Duodenal mucosa (tissue), 2 donors: Measurements from ENCODE around the gene DOK6.

Experiments used
- H3K27ac ChIP-seq: one replicate; pipeline ENCODE4 v1.7.0; 2013; ENCODE audit warnings: low read depth, low read length
- H3K27me3 ChIP-seq, 2 donors: one replicate each; pipeline ENCODE4 v1.7.0; 2013; ENCODE audit warnings: low read length in 2 of 2, control low read depth in 1 of 2; ENCODE audit not compliant: insufficient read depth in 2 of 2, control insufficient read depth in 1 of 2
- H3K36me3 ChIP-seq, 2 donors: one replicate each; pipeline ENCODE4 v1.7.0; 2013; ENCODE audit warnings: low read length in 2 of 2, control low read depth in 1 of 2; ENCODE audit not compliant: insufficient read depth in 2 of 2, control insufficient read depth in 1 of 2
- H3K4me1 ChIP-seq, 2 donors: one replicate each; pipeline ENCODE4 v1.7.0; 2013; ENCODE audit warnings: low read length in 2 of 2, control low read depth in 1 of 2; ENCODE audit not compliant: insufficient read depth in 2 of 2, control insufficient read depth in 1 of 2
- H3K4me3 ChIP-seq, 2 donors: one replicate each; pipeline ENCODE4 v1.7.0; 2013; ENCODE audit warnings: low read length in 2 of 2, low read depth in 1 of 2
- H3K9ac ChIP-seq, 2 donors: one replicate each; pipeline ENCODE4 v1.7.0; 2013; ENCODE audit warnings: low read length in 2 of 2, low read depth in 1 of 2
- H3K9me3 ChIP-seq, 2 donors: one replicate each; pipeline ENCODE4 v1.7.0; 2013; ENCODE audit warnings: low read length in 2 of 2, control low read depth in 1 of 2; ENCODE audit not compliant: control insufficient read depth in 1 of 2

DOK6 gene

DNA sequence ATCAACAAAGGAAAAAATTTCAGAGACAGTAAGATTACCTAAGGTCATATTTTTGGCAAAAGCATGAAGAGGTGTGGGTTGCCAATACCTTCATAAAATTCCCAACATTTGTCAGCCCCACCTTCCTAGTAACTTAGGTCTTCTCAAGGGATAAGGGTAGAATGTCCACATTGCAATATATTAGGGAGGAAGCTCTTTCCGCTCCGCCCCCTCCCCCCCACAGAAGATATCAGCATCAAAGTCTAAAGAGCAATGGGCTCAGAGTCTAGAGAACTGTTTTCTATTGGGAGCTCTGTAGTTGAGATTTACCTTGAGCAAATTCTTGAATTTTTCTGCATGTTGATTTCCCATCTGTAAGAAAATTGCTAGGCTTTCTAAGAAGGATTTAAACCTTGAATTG, 346.7 kb downstream of the DOK6 start:
- no peak overlapping the region for H3K9ac ChIP-seq
- H3K27me3 ChIP-seq: no peaks in the 10 kb centered on the region
- H3K27ac ChIP-seq: no peak overlapping the region
- H3K9me3 ChIP-seq: no peaks in the 10 kb centered on the region
- H3K36me3 ChIP-seq: no peaks in the 10 kb centered on the region
- H3K4me1 ChIP-seq: no peaks in the 10 kb centered on the region
- no peak overlapping the region for H3K4me3 ChIP-seq

DNA sequence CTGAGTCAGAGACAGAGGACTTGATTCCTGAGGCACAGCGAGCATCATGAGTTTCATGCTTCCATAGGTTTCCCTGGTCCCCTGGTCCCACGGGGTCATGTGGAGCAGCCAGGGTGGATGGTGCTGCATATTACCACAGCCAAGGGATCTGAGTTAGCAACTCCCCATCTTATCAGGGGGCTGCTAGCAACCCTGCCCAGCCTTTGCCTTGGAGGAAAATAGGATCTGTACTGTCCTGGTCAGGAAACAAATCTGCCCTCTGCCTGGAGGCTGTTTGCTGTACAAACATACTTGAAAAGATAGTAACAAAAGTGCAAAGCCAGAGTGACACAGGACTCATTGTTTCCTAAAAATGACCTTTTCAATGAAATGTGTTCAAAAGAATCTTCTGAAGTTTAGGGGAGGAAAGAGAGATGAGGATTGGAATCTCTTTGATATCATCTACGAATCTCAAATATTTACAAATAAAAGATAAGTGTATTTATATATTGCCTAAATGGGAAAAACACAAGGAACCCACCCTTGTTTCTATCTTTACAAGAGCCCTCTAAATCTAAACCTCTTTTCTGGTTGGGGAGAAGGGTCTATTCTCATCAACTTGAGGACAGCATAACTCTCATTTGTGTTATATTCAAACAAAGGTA, 352.2 kb downstream of the DOK6 start:
- Histone ChIP-seq H3K4me1 (no peaks in the 10 kb centered on the region), H3K36me3 (no peaks in the 10 kb centered on the region), H3K27me3 (no peaks in the 10 kb centered on the region), H3K9me3 (no peaks in the 10 kb centered on the region), H3K9ac (no peak overlapping the region), H3K27ac (no peak overlapping the region), H3K4me3 (no peak overlapping the region)

DNA sequence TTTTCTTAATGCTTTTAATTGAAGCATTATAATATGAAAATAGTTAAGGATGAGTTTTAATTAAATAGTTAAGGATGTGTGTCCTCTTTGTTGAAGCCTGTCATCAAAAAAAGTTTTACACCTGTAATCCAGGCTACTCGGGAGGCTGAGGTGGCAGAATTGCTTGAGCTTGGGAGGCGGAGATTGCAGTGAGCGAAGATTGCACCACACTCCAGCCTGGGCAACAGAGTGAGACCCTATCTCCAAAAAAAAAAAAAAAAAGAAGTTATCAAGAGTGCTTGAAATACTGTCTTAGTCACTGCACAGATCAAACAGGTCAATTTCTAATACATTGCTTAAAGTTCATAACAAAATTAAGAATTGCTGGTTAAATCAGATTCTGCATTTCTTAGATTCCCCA, 353.4 kb downstream of the DOK6 start:
- Histone ChIP-seq H3K36me3 (no peaks in the 10 kb centered on the region), H3K27me3 (no peaks in the 10 kb centered on the region), H3K4me1 (no peaks in the 10 kb centered on the region), H3K27ac (no peak overlapping the region), H3K4me3 (no peak overlapping the region), H3K9me3 (no peaks in the 10 kb centered on the region), H3K9ac (no peak overlapping the region)

GRCh38 chr18:69755041-69755440, 354.4 kb downstream of the DOK6 start:
- H3K27ac ChIP-seq: no peak overlapping the region
- no peak overlapping the region for H3K4me3 ChIP-seq
- no peaks in the 10 kb centered on the region for H3K36me3 ChIP-seq
- no peak overlapping the region for H3K9ac ChIP-seq
- H3K27me3 ChIP-seq: no peaks in the 10 kb centered on the region
- H3K9me3 ChIP-seq: no peaks in the 10 kb centered on the region
- no peaks in the 10 kb centered on the region for H3K4me1 ChIP-seq

DNA sequence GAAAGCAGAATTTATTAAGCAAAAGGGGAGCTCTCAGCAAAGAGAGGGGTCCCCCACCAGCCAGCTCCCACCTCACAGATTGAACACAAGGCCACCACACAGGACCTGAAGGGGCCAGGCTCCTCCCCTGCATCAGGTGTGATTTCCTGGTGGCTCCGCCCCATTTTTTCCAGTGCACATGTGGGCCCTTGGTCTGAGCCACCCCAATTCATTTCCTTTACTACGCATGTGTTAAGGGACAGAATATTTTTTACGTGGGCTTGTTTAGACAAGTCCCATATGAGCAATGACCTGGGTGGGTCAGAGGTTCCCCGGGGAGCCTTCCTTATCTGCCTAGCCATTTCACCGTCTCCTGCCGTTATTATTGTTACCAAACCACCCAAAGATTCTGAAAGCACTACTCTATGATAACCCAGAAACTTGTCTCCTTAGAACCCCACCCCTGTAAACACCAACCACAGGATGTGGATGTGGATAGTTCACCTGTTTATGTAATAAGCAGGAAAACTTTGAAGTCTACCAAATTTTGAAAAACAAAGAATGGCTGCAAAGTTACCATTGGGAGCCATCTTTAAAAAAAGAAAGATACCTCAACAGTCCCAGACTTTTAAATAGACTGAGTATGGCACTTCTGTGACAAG, 355.3 kb downstream of the DOK6 start:
- Histone ChIP-seq H3K4me3 (no peak overlapping the region), H3K4me1 (no peaks in the 10 kb centered on the region), H3K9me3 (no peaks in the 10 kb centered on the region), H3K9ac (no peak overlapping the region), H3K36me3 (no peaks in the 10 kb centered on the region), H3K27me3 (no peaks in the 10 kb centered on the region), H3K27ac (no peak overlapping the region)

GRCh38 chr18:69757733-69758132, 357.0 kb downstream of the DOK6 start:
- Histone ChIP-seq H3K27ac (no peak overlapping the region), H3K9ac (no peak overlapping the region), H3K27me3 (no peaks in the 10 kb centered on the region), H3K4me1 (no peaks in the 10 kb centered on the region), H3K36me3 (no peaks in the 10 kb centered on the region), H3K4me3 (no peak overlapping the region), H3K9me3 (no peaks in the 10 kb centered on the region)

DNA sequence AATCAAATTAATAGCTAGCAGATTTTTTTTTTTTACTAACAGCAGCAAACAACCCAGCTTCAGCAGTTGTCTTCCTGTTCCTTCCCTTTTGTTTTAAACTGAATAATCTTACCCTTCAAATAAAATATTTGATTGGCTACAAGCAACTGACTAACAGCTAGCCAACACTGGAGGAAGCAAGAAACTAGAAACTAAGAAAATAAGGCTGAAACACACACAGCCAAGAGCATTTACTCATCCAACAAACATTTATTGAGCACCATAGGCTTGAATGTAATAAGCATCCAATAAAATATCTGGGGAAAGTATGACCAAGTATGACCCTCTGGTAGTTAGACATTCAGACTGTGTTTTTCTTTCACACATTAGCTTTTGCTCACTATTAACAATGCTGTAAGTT, 357.8 kb downstream of the DOK6 start:
- Histone ChIP-seq H3K27ac (no peak overlapping the region), H3K9ac (no peak overlapping the region), H3K4me3 (no peak overlapping the region), H3K27me3 (no peaks in the 10 kb centered on the region), H3K36me3 (no peaks in the 10 kb centered on the region), H3K9me3 (no peaks in the 10 kb centered on the region), H3K4me1 (no peaks in the 10 kb centered on the region)

DNA sequence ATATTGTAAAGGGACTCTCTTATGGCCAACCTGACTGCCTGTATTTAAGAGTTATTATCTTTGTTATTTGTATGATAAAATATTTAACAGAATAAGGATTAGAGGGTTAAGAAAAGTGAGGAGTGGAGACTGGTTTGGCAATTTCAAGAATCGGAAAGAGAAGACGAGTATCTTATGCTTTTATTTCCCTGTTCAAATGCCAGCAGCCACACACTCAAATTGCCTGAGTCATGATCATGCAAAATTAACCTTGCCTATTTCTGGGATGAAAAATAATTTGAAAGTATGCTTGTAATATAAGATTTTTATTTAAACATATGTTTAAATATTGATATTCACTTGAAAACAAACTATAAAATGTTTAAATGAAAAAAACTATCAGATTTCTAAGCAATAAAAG, 358.4 kb downstream of the DOK6 start:
- H3K27me3 ChIP-seq: no peaks in the 10 kb centered on the region
- no peaks in the 10 kb centered on the region for H3K36me3 ChIP-seq
- H3K27ac ChIP-seq: no peak overlapping the region
- no peaks in the 10 kb centered on the region for H3K9me3 ChIP-seq
- no peak overlapping the region for H3K9ac ChIP-seq
- H3K4me1 ChIP-seq: no peaks in the 10 kb centered on the region
- H3K4me3 ChIP-seq: no peak overlapping the region

GRCh38 chr18:69763002-69763401, 362.3 kb downstream of the DOK6 start:
- Histone ChIP-seq H3K4me3 (no peak overlapping the region), H3K27me3 (no peaks in the 10 kb centered on the region), H3K4me1 (no peaks in the 10 kb centered on the region), H3K27ac (no peak overlapping the region), H3K36me3 (no peaks in the 10 kb centered on the region), H3K9ac (no peak overlapping the region), H3K9me3 (no peaks in the 10 kb centered on the region)

- H3K36me3 ChIP-seq: no peaks in the 10 kb centered on the region
- no peaks in the 10 kb centered on the region for H3K4me1 ChIP-seq
- H3K4me3 ChIP-seq: no peak overlapping the region
- H3K9me3 ChIP-seq: no peaks in the 10 kb centered on the region
- no peak overlapping the region for H3K27ac ChIP-seq
- H3K9ac ChIP-seq: no peak overlapping the region
- no peaks in the 10 kb centered on the region for H3K27me3 ChIP-seq
These were observed 363.1 kb downstream of the DOK6 start for GRCh38 chr18:69763821-69764220.
